NOMO-1 (cell line): Measurements from ENCODE around the gene SPRED1.

Experiments used
- DNase-seq, 2 experiments: peaks; one replicate each; lab custom pipeline; 2025; ENCODE audit not compliant: unreplicated experiment in 2 of 2; lab: John Stamatoyannopoulos, UW

The SPRED1 gene

GRCh38 chr15:38252481-38253350 lies at the start of gene SPRED1:
Gene SPRED1, plus strand, starts transcription at chr15:38252836. Its CDS starts 350 bp downstream, at chr15:38253186.
- no peak for DNase-seq

GRCh38 chr15:38205526-38206272 lies 46.9 kb upstream of the SPRED1 start:
- no peak for DNase-seq

- no peak for DNase-seq
Measured at GRCh38 chr15:38207621-38208020, 45.0 kb upstream of the SPRED1 start.

GRCh38 chr15:38208206-38208605 lies 44.4 kb upstream of the SPRED1 start:
- DNase-seq, result no peak

- no peak for DNase-seq
Measured at GRCh38 chr15:38208779-38209178, 43.9 kb upstream of the SPRED1 start.

GRCh38 chr15:38211249-38211648 lies 41.4 kb upstream of the SPRED1 start:
- DNase-seq, result no peak

GRCh38 chr15:38211811-38212210 lies 40.8 kb upstream of the SPRED1 start:
- DNase-seq, result no peak

- no peak for DNase-seq
Measured at GRCh38 chr15:38212729-38213351, 39.8 kb upstream of the SPRED1 start.

GRCh38 chr15:38213356-38213755 lies 39.3 kb upstream of the SPRED1 start:
- DNase-seq, result no peak

GRCh38 chr15:38215707-38216106 lies 36.9 kb upstream of the SPRED1 start:
- no peak for DNase-seq

GRCh38 chr15:38216763-38217162 lies 35.9 kb upstream of the SPRED1 start:
- no peak for DNase-seq

- DNase-seq, result no peak
Measured at GRCh38 chr15:38217191-38217595, 35.4 kb upstream of the SPRED1 start.

- no peak for DNase-seq
Measured at GRCh38 chr15:38217788-38218609, 34.6 kb upstream of the SPRED1 start.

GRCh38 chr15:38220606-38221273 lies 31.9 kb upstream of the SPRED1 start:
- DNase-seq, result no peak

GRCh38 chr15:38224486-38224885 lies 28.1 kb upstream of the SPRED1 start:
- DNase-seq, result no peak

- no peak for DNase-seq
Measured at GRCh38 chr15:38225381-38225780, 27.3 kb upstream of the SPRED1 start.

GRCh38 chr15:38226608-38227266 lies 25.9 kb upstream of the SPRED1 start:
- DNase-seq, result no peak

- DNase-seq, result no peak
Measured at GRCh38 chr15:38227941-38228340, 24.7 kb upstream of the SPRED1 start.

GRCh38 chr15:38228618-38229017 lies 24.0 kb upstream of the SPRED1 start:
- DNase-seq, result no peak
